Measurements from ENCODE around the gene GPC6. TPM values are rescaled to one million over a fixed set of nuclear protein-coding genes. Genes with fewer than 3 reads are reported as not detected.

GPC6 gene
- total RNA-seq, 1 donor from 2014 or later: 0.96 TPM

DNA sequence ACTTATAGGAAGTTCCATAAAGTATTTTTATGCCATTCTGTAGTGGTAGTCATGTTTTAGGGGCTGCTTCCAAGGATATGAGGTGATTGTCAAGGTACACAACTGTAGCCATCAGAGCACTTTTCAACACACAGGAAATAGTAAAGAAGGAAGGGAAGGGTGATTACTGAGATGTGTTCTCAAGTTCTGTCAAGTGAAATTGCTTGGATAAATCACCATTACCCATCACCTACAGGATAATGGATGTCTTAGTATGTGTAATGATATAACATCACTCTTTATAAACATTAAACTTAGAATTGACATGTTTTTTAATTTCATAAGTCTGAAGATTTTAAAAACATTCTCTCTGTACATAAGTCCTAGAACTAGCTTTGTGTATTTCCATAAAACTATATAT lies 765.0 kb downstream of the GPC6 start:
- ATAC-seq: no peak

GRCh38 chr13:93996481-93996880 lies 769.9 kb downstream of the GPC6 start:
- ATAC-seq: no peak

- ATAC-seq: no peak
These were observed 779.7 kb downstream of the GPC6 start for GRCh38 chr13:94006296-94006695.

- ATAC-seq: no peak
These were observed 780.5 kb downstream of the GPC6 start for GRCh38 chr13:94007072-94007471.

DNA sequence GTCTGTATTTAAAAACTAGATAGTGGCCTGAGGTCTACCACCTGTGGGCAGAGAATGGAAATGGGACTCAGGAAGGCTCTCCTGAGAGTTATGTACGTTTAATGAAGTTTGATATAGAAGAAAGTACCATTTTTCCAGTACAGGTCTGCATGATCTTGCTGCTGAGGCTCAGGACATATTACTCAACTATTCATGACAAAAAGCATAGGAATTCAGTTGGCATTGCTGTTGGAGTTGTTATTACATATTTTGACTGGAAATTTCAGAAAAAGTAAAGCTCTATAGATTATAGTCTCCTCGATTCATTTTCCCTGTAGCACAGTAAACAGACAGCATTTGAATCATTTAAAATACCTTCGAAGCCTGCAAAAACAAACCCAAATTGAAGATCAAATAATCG lies 783.1 kb downstream of the GPC6 start:
- no peak for ATAC-seq

- no peak for ATAC-seq
These were observed 787.9 kb downstream of the GPC6 start for GRCh38 chr13:94014461-94014860.

GRCh38 chr13:94020426-94020825 lies 793.8 kb downstream of the GPC6 start:
- ATAC-seq: no peak

DNA sequence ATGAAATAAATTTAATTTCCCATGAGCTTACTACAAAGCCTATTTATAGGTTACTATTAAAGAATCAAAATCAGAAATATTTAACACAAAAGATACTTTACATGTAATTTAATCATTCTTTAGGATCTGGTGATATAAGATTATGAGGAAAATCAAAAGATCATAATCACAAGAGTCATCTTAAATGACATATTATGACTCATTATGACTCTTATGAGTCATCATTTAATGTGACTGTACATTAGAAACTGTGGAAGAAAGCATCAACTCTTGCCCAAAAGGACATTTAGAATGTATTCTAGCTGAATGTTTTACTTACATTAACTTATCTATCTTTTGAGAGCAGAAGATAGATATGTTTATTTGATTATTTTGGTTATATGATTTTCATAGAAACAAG lies 794.2 kb downstream of the GPC6 start:
- ATAC-seq: no peak

GRCh38 chr13:94028234-94028633 lies 801.6 kb downstream of the GPC6 start:
- no peak for ATAC-seq

DNA sequence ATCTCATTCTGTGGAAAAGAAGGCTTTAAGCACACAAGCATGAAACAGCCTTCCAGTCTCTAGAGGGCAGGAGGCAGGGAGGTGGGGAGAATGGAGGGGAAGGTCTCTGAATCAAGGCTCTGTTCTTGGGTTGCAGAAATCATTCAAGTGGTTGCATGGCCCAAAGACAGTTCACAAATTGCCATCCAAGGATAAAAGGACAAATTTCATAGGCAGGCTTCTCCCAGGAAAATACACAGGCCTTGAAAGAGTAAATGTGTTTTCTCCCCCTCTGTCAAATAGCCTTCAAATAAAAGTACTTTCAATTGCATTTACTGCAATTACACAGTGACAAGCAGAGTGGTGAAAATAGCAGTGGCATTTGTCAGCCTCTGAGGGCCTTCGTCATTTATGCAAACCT lies 802.0 kb downstream of the GPC6 start:
- ATAC-seq: no peak

GRCh38 chr13:94030415-94031119 lies 804.0 kb downstream of the GPC6 start:
- ATAC-seq: no peak

DNA sequence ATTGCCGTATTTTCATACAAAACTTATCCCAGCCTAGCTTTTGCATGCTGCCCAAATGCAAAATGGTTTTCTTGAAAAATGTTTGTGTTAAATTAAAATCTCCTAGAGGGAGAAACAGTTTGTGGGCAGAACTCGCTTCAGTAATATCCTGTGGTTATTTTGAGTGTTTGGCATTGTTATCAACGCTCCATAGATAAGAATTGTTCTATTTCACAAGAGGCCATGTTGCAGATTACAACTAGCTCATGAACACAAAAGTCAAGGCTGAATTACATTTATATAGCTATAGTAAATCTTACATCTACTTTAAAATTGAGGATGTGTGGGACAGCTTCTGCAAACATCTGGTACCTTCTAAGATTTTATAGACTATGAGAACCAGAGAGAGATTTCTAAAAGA lies 805.0 kb downstream of the GPC6 start:
- ATAC-seq: no peak

GRCh38 chr13:94033098-94033497 lies 806.5 kb downstream of the GPC6 start:
- ATAC-seq: no peak

DNA sequence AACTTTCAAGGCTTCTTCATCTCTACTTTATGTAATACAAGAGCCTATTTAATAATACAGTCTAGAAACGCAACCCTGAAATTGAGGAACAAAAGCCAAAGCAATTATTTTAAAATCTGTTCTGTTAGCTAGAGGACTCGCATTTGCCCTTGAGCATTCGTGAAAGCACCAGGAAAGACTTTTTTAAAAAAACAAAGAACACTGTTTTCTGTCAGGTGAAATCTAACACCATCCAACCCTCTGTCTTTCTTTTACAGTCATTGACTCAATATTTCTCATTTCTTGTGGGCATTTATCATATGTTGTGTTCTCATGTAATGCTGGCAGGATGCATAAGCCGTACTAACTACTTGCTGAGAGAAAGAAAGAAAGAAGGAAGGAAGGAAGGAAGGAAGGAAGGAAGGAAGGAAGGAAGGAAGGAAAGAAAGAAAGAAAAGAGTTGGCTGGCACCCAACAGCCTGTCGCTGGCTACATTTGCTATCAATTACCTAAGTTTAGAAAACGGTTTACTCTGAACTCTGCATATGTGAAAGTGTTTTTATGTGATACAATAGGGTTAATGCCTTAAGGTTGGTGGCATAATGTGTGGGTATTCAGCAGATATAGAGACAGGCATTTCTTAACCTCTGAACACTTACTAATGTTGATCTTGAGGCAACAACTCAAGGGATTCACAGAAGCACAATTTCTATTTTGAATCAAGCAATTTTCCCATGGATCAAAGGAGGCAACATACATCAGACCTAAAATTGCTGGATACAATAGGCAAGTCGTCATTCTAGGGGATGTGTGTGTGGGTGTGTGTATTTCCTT lies 807.4 kb downstream of the GPC6 start:
- ATAC-seq: no peak

DNA sequence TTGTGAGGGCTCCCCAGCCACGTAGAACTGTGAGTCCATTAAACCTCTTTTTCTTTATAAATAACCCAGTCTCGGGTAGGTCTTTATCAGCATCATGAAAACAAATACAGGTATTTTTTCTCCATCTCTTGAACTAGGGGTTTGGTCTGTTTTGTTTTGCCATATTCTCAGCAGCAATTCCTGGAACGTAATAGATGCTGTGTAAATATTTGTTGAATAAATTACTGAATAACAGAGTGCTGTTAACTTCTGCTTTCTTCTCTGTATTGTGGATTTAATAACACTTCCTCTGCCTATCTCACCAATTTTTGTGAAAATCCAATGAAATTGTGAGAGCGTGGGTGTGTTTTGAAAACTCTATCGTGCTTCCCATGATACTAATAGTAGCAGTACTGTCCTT lies 823.4 kb downstream of the GPC6 start:
- no peak for ATAC-seq

DNA sequence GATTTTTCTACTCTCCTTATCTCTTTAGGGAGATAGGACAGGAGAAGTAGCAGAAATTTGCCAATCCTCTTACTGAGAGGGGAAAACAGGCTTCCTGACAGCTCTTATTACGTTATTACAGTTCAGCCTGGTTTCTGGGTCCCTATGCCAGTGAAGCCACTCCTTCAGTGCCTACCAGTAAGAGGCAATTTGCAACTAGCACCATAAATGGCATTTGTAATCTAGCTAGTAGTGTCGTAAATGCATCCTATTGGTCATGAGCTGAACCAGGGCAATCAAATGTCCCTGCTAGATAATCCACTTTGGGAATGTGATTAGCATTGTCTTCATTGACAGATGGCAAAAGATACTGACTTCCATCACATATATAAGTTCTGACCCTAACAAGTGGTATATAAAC lies 824.1 kb downstream of the GPC6 start:
- no peak for ATAC-seq

DNA sequence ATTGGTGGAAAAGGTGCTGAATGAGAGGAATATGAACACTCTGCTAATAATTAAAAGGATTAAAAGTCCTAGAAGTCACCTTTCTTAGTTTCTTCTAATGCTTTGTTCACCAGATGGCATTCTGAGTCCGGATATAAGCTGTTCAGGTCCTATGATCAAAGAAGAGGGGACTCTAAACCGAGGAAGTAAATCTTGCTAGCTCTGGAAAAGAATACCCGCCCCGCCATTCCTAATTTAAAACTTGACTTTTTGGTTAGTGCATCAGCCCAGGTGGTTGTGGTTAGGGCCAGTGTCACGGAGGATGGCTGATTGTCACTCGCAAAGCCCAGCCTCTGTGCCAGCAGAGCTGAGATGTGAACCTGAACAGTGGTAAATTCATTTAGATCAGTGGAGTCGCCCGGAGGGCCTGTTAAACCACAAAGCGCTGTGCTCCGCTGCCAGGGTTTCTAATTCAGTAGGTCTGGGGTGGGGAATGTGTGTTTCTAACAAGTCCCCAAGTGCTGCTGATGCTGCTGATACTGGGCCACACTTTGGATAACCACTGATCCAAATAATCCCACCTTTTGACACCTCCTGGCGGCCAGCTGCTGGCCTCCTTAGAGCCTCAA lies 827.5 kb downstream of the GPC6 start:
- no peak for ATAC-seq

- ATAC-seq: no peak
These were observed 829.9 kb downstream of the GPC6 start for GRCh38 chr13:94056362-94056990.

GRCh38 chr13:94057618-94058186 lies 831.1 kb downstream of the GPC6 start:
- ATAC-seq: no peak

- ATAC-seq: no peak
These were observed 832.3 kb downstream of the GPC6 start for GRCh38 chr13:94058821-94059360.

DNA sequence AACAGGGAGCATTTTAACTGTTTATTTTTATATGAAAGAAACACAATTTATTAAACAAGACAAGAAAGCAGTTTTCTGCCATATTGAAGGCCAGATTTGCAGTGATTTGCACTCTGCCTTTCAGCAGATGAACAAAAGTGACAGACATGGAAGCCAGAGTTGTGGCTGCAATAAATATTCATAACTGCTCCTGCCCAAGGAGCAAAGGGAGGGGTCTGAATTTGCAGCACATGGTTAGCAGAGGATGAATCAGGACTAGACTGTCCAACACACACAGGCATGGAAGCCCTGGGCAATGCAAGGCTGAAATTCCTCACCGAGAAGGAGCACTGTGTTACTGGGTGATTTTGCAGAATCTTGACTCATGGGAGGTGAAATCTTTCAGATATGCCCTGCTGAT lies 834.7 kb downstream of the GPC6 start:
- ATAC-seq: no peak

GRCh38 chr13:94063096-94063495 lies 836.5 kb downstream of the GPC6 start:
- ATAC-seq: no peak

- ATAC-seq: peak; percentile 28
These were observed 837.2 kb downstream of the GPC6 start for GRCh38 chr13:94063848-94064247.

All from esophagus mucosa (tissue), 1 donor.